Measurements from ENCODE around the gene ANP32B. TPM values are rescaled to one million over a fixed set of nuclear protein-coding genes. Genes with fewer than 3 reads are reported as not detected.

ANP32B gene
- total RNA-seq, 1 experiment from 2014 or later = 14.8 TPM

- TF ChIP-seq EZH2 (IDR thresholded peaks at IDR 0.05; ENCODE audit: low read length, unreplicated experiment) = no peak
- no peak for TF ChIP-seq CTCF (conservative IDR thresholded peaks at IDR 0.05; ENCODE audit: low read depth, low read length)
- no peak for TF ChIP-seq EZH2phosphoT487 (IDR thresholded peaks at IDR 0.05; ENCODE audit: borderline replicate concordance, low read length)
- Histone ChIP-seq H3K9ac (ENCODE audit: low read length) (no peak overlapping the region), H4K20me1 (ENCODE audit: low read length) (peaks cover 49% of the 10 kb centered on the region), H3K27me3 (ENCODE audit: low read length) (no peaks in the 10 kb centered on the region), H3K4me1 (ENCODE audit: insufficient read depth, low read length) (peaks cover 33% of the 10 kb centered on the region), H3K4me2 (ENCODE audit: low read length) (no peak overlapping the region), H3K4me3 (ENCODE audit: low read length) (no peak overlapping the region), H2AFZ (ENCODE audit: low read length) (no peak overlapping the region), H3K9me2 (replicated peaks; ENCODE audit: low read length) (no peaks in the 10 kb centered on the region), H3K79me2 (ENCODE audit: low read length) (peaks cover 94% of the 10 kb centered on the region), H3K9me3 (ENCODE audit: low read length) (no peaks in the 10 kb centered on the region), H3F3A (ENCODE audit: low read length, unreplicated experiment) (no peaks in the 10 kb centered on the region), H3K27ac (ENCODE audit: low read length) (no peak overlapping the region), H3K36me3 (ENCODE audit: low read depth, low read length) (no peaks in the 10 kb centered on the region)
- ChIA-PET CTCF (no interaction called here), POLR2A (ENCODE audit: unreplicated experiment) (no interaction called here)
- DNase-seq (no peak), ATAC-seq (no peak)
- intact Hi-C loops (cut with micrococcal nuclease) = no loop called here
- no TSS peak for BruUV-seq (replicated peaks)
Measured at GRCh38 chr9:97987487-97987886, 4.3 kb downstream of the ANP32B start.

- BruUV-seq (replicated peaks) = no TSS peak
- Histone ChIP-seq H3K4me3 (ENCODE audit: low read length) (no peak overlapping the region), H2AFZ (ENCODE audit: low read length) (no peak overlapping the region), H3K9me2 (replicated peaks; ENCODE audit: low read length) (no peaks in the 10 kb centered on the region), H3K9me3 (ENCODE audit: low read length) (no peaks in the 10 kb centered on the region), H3K4me1 (ENCODE audit: insufficient read depth, low read length) (peaks cover 28% of the 10 kb centered on the region), H3K36me3 (ENCODE audit: low read depth, low read length) (peaks cover 8% of the 10 kb centered on the region), H3K27me3 (ENCODE audit: low read length) (no peaks in the 10 kb centered on the region), H3K79me2 (ENCODE audit: low read length) (peaks cover 100% of the 10 kb centered on the region), H3F3A (ENCODE audit: low read length, unreplicated experiment) (no peaks in the 10 kb centered on the region), H3K9ac (ENCODE audit: low read length) (no peak overlapping the region), H3K27ac (ENCODE audit: low read length) (no peak overlapping the region), H4K20me1 (ENCODE audit: low read length) (peaks cover 66% of the 10 kb centered on the region), H3K4me2 (ENCODE audit: low read length) (no peak overlapping the region)
- POLR2A ChIA-PET (ENCODE audit: unreplicated experiment) = no interaction called here
- TF ChIP-seq CTCF (conservative IDR thresholded peaks at IDR 0.05; ENCODE audit: low read depth, low read length) (peak; percentile 26; the same call in 1 of the 2 replicates), EZH2phosphoT487 (IDR thresholded peaks at IDR 0.05; ENCODE audit: borderline replicate concordance, low read length) (no peak), EZH2 (IDR thresholded peaks at IDR 0.05; ENCODE audit: low read length, unreplicated experiment) (no peak)
- CTCF ChIA-PET = no interaction called here
- intact Hi-C loops (cut with micrococcal nuclease) = no loop called here
- ATAC-seq = peak; percentile 75
- DNase-seq = peak; percentile 46
Measured at GRCh38 chr9:97990259-97990658, 7.1 kb downstream of the ANP32B start.

GRCh38 chr9:97991818-97992217 is 8.7 kb downstream of the ANP32B start:
- no peaks in the 10 kb centered on the region for H3K27me3 ChIP-seq (ENCODE audit: low read length)
- no peaks in the 10 kb centered on the region for H3K9me3 ChIP-seq (ENCODE audit: low read length)
- H3K4me1 ChIP-seq (ENCODE audit: insufficient read depth, low read length) = peaks cover 17% of the 10 kb centered on the region; the same call in 1 of the 2 replicates
- intact Hi-C loops (cut with micrococcal nuclease) = no loop called here
- H3K36me3 ChIP-seq (ENCODE audit: low read depth, low read length) = peaks cover 17% of the 10 kb centered on the region
- no peaks in the 10 kb centered on the region for H3K9me2 ChIP-seq (replicated peaks; ENCODE audit: low read length)
- H3K4me2 ChIP-seq (ENCODE audit: low read length) = no peak overlapping the region
- TF ChIP-seq EZH2 (IDR thresholded peaks at IDR 0.05; ENCODE audit: low read length, unreplicated experiment) (no peak), CTCF (conservative IDR thresholded peaks at IDR 0.05; ENCODE audit: low read depth, low read length) (no peak), EZH2phosphoT487 (IDR thresholded peaks at IDR 0.05; ENCODE audit: borderline replicate concordance, low read length) (no peak)
- H3F3A ChIP-seq (ENCODE audit: low read length, unreplicated experiment) = no peaks in the 10 kb centered on the region
- H3K79me2 ChIP-seq (ENCODE audit: low read length) = peaks cover 96% of the 10 kb centered on the region
- no peak overlapping the region for H2AFZ ChIP-seq (ENCODE audit: low read length)
- ChIA-PET POLR2A (ENCODE audit: unreplicated experiment) (no interaction called here), CTCF (no interaction called here)
- H3K4me3 ChIP-seq (ENCODE audit: low read length) = no peak overlapping the region
- no peak overlapping the region for H3K9ac ChIP-seq (ENCODE audit: low read length)
- BruUV-seq (replicated peaks) = no TSS peak
- no peak overlapping the region for H3K27ac ChIP-seq (ENCODE audit: low read length)
- H4K20me1 ChIP-seq (ENCODE audit: low read length) = peaks cover 62% of the 10 kb centered on the region
- DNase-seq (no peak), ATAC-seq (no peak)
